NCI-H1694 (cell line): Measurements from ENCODE around the gene THBS1.

Experiments
- DNase-seq: peaks from one replicate; lab custom pipeline; 2025; lab: John Stamatoyannopoulos, UW

Gene THBS1

DNA sequence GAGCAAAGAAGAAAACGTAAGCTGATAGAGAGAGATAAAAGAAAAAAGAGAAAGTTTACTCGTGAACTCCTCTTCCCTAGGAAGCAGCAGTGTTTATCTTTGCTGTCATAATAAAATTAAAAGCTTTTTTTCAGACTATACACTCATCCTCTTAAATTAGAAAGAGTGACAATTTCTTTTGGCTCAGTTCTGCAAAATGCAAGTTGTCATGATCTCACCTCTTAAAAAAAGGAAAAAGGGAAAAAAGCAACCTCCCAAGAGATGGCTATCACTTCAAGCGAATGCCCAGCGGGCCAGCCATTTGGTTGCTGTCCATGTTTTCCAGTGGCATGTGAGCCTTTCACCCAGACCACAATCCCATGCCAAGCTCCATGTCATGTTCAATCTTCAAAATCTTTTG is 7.0 kb upstream of the THBS1 start:
- no peak for DNase-seq

DNA sequence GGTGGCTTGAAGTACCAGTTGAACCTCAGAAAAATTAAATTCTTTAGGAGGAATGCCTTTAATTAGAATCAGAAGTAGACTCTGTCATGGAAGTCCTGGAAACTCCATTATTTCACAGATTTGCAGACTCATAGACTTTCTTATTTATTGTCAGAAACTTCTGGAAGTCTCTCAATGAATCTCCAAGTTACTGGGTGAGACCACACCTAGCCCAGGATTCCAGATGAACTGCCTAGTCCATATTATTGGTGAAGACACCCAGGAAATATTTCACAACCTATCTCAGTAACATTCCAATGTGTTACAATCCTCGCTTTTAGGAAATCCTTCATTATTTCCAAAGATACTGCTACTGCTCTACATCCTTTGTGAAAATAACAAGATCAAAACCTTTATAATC is 6.5 kb upstream of the THBS1 start:
- DNase-seq = no peak

DNA sequence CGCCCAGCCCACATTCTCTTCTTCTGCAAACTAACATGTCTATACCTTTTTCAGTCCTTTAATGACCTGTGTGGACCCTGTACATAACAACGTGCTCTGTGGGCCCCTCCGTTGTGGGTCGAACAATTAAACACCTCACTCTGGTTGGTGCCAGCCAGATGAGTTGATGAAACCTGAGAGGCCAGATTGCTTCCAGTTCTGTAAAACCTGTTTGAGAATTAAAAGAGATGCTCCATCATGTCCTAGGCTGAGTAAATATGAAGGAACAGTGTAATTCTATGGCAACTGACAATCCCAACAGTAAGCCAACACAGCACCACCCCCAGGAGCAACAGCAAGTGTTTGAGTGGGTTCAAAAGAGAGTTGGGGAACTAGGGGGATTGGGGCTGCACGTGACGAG is 5.7 kb upstream of the THBS1 start:
- DNase-seq = no peak

DNA sequence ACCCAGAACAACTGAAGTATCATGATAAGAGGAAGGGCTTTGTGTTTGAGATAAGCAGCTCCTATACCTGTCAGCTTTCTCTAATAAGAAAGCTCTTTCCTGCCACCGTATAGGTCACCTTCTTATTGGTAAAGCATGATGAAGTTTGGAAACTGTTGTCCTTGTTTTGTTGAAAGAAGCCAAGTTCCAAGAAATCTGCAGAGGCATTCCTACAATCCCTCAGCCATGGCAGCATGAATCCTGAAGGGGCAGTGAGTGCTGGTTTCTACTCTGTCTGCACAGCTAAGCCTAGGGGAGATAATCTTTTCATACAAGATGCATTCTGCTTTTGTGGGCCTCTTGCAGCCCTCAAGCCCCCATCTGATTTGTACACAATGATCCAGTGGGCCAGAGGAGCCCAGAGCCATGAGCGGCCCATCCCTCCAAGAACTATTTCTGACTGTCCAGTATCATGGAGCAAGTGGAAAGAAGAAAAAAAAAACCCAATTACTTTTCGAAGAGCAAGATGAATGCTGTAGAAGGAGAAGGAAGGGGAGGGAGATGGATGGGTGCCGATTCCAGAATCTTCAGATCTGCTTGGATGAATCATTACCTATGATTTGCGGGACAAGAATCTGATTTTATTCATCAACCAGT is 1.9 kb upstream of the THBS1 start:
- no peak for DNase-seq

DNA sequence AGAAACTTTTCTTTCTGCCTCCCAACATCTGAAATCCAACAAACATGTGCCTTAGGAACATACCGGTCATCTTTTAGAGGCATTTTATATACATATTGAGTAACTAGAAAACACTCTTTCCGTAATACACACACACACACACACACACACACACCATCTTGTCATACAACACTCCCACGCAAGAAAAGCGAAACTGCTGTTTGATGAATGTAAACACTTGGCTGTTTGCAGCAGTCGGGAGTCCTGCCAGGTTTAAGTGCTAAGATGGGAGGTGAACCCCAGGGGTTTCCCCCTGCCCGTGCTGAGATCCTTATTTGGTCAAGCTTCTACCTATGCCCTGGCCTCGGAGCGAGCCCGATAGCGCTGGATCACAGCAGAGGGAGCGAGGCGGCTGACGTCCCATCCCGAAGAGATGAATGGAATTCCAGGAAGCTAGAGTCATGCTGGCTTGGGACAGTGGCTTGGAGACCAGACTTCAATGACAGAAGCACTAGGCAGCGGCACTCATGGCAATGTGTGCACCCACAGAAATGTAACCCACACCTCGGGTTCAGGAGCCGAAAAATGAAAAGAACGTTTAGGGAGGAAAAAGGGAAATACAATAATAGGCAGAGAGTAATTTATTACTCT is 1.3 kb upstream of the THBS1 start:
- no peak for DNase-seq

DNA sequence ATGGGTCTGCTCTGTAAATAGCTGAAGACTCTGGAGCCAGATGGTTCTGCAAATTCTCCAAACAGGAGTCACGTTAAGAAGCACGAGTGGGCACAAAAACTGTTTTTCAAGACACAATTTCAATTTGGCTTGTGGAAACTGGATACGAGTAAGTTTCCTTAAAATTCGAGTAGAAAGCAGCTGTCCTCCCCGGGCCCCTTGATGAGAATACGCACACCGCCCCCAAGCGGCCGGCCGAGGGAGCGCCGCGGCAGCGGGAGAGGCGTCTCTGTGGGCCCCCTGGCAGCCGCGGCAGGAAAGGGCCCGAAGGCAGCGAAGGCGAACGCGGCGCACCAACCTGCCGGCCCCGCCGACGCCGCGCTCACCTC is 778 bp upstream of the THBS1 start:
- DNase-seq = peak; percentile 62

DNA sequence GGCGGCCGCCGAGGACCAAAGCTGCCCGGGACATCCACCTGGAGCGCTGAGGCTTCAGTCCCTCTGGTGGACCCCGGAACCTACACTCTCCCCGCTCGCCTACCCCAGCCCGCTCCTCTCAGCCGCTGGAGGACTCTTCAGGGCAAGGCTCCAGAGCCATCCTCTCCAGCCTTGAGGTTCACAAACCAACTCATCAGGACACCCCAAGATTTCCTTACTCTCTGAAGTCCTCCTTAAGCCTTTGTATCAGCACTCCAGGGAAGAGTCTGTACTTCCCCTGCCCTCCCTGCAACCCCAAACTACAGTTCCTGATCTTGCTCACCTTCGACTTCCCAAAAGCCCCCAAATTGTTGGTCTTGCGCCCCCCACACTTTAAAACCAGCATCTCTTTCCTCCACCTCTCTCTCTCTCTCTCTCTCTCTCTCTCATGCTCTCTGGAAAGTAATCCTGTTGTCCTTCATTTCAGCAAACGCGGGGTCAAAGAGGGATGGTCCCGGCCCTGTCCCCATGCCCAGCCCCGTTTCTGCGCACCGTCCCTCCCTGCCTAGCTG is 438 bp downstream of the THBS1 start:
- DNase-seq = no peak

DNA sequence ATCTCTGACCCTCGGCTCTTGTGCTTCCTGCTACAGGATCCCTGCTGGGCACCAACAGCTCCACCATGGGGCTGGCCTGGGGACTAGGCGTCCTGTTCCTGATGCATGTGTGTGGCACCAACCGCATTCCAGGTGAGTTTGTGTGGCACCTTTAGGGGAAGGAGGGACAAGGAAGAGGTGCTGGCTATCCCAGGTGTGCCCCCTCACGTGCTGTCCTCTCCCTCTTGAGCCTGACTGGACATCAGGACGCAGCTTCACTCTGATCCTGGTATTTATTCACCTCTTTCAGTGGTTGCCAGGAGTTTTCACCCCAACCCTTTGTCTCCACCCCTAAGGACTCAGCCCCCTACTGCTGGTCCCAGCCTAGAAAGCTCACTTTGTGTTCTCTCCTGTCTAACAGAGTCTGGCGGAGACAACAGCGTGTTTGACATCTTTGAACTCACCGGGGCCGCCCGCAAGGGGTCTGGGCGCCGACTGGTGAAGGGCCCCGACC is 960 bp downstream of the THBS1 start:
- DNase-seq = no peak

DNA sequence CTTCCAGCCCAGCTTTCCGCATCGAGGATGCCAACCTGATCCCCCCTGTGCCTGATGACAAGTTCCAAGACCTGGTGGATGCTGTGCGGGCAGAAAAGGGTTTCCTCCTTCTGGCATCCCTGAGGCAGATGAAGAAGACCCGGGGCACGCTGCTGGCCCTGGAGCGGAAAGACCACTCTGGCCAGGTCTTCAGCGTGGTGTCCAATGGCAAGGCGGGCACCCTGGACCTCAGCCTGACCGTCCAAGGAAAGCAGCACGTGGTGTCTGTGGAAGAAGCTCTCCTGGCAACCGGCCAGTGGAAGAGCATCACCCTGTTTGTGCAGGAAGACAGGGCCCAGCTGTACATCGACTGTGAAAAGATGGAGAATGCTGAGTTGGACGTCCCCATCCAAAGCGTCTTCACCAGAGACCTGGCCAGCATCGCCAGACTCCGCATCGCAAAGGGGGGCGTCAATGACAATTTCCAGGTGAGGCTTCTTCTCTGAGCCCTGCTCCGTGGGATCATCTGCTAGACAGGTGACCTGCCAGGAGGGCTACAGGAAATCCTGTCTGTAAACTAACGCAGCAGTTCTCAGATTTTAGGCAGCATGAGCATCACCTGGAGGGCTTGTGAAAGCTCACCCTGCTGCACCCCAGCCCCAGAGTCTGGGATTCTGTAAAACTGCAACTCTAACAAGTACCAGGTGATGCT is 1.6 kb downstream of the THBS1 start:
- DNase-seq = no peak

DNA sequence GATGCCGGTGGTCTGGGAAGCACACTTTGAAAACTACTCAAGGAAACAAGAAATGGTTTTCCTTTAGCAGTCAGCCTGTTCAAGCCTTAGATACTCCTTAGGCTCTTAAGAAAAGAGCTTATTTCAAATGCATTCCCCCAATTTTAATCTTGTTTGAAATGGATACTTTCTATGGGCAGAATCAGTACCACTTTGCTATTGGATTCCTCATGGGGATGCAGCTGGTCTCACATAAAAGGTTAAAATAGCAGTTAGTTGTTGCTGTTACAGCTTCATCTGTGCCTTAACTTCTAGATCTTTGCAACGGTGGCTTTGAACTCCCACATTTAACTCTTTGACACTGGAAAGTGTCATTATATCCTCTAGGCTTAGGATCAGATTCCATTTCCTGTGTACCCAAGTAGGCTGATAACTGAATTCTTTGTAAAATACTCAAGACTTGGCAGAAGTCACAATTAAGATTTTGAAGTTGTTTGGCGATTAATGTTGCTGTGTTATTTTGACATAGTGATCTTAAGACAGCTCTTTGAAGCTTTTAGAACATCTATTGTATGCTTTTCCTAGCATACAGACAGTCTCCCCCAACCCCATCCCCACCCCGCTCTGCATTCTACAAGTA is 2.2 kb downstream of the THBS1 start:
- no peak for DNase-seq

DNA sequence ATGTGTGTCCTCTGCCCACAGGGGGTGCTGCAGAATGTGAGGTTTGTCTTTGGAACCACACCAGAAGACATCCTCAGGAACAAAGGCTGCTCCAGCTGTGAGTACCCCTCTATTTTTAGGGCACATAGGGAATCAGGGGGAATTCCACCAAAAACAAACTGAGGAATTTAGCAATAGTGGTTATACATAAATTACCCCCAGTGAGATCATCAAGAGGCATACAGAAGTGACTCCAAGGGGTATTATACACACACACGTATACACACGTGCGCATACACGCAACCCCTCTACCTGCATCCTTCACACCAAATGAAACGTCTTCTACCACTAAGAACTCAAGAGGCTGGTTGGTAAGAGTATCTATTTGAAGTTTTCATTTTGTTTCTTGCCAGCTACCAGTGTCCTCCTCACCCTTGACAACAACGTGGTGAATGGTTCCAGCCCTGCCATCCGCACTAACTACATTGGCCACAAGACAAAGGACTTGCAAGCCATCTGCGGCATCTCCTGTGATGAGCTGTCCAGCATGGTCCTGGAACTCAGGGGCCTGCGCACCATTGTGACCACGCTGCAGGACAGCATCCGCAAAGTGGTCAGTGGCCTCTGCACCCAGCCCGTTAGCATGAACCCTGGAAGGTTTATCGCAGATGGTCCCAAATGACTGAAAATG is 2.9 kb downstream of the THBS1 start:
- no peak for DNase-seq

DNA sequence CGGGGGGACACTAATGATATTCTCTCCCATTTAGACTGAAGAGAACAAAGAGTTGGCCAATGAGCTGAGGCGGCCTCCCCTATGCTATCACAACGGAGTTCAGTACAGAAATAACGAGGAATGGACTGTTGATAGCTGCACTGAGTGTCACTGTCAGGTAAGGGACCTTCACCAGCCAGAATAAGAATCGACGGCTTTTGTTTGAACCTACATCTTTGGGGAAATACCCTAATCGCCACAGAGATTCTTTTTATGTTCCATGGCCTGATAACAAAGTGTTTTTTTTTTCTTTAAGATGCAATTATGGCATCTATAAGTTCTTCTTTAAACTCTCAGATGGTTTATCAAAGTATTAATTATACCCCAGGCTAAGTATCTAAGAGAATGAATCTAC is 3.4 kb downstream of the THBS1 start:
- DNase-seq = no peak

DNA sequence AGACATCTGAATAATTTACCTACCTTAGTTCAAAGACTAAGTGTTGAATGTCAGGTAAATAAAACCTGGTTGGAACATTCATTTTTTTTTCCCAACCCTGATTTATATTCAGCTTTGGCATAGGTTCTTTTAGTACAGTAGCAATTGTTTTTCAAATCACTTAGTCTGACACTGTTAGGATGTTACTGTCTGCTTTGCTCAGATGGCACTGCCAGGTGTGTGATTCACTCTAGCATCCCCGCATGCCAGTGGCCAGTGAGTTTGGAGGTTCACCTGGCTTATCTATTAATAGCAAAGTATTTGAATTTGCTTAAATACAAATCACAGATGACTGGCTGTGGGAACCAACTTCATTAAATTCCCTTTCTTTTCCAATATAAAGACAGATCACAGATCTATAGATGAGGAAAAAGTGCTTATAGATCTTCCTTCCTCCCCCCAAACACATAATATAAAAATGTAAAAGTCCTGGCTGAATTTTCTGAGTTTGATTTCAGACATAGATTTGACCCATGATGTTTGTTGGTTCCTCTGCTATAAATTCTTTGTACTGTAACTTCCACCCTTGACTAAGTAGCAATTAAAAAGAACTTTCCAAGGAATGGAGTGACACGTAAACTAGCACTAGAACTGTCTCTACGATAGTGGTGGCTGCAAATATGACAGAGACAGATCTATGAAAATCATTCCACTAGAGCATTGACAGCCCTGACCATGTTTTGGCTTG is 3.9 kb downstream of the THBS1 start:
- no peak for DNase-seq

DNA sequence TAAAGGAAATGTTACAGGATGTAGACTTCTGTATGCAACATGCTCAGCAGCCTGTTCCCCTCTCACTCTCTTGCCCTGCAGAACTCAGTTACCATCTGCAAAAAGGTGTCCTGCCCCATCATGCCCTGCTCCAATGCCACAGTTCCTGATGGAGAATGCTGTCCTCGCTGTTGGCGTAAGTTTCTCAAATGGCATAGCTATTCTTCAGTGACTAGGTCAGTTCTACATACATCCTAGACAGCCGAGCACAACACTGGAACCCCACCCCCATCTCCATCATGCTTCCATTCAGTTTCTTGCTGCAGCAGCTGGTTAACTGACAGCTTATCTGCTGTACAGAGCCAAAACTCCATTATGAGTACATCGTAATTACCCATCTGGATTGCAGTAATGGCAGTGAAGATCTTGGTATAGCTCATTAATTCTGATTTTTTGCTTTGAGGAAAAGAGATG is 4.5 kb downstream of the THBS1 start:
- peak; percentile 44 for DNase-seq

DNA sequence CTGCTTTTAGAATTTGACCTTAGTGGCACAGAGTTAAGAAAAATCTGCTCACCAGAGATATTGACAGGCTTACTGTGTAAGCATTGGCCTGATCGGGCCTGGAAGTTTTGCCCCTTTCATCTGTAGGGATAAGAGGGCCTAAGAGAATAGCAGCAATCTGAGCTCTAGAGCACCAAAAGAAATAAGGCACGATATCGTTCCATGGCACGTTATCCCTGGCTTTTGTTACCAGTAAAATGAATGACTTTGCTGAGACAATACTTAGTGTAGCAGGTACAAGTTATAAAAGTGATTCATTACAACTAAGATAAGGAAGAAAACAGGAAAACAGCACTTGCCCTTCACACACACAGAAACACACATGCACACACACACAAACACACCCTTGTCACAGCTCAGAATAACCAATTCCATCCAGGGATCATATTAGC is 5.0 kb downstream of the THBS1 start:
- no peak for DNase-seq

DNA sequence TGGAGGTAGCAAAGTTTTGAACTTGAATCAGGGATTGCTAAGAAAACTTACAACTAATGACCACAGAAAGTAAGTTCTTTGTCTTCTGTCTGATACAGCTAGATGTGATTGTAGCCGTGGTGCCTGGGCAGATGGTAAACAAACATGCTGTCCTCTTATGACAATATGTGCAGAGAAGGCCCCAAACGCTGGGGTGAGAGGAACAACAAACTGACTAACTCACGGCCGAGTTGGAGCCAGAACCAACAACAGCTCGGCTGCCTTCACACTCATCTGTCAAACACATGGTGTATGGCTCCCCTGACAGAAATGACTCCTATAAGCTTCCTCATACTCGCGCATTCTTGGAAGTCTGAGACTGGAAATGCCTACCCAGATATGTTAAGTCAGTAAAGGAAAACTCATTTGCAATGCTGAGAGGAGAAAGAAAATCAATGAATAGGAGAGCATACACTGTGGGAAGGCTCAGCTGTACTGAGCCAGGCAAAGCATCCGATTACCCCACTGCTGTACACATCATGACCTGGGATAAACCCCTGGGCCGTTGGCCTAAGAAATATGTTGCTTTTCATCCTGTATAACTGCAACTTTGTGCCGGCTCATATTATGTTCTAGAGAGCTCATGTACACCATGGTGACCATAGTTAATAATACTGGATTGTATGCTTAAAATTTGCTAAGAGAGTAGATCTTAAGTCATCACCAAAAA is 5.7 kb downstream of the THBS1 start:
- no peak for DNase-seq

DNA sequence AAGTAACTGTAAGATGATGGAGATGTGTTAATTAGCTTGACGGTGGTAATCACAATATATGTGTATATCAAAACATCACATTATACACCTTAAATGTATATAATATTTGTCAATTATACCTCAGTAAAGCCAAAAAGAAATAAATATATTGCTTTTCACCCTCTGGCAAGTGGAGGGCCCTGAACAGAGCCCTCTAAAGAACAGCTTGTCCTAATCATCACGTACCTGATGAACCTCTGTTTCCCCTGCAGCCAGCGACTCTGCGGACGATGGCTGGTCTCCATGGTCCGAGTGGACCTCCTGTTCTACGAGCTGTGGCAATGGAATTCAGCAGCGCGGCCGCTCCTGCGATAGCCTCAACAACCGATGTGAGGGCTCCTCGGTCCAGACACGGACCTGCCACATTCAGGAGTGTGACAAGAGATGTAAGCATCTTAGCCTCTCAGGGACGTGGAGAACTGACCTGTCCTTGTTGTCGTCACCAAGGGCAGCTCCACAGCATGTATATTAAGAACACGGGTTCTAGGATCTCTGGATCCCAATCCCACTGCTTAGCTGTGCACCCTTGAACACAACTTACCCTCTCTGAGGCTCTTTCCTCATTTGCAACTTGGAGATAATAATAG is 6.3 kb downstream of the THBS1 start:
- DNase-seq = no peak

DNA sequence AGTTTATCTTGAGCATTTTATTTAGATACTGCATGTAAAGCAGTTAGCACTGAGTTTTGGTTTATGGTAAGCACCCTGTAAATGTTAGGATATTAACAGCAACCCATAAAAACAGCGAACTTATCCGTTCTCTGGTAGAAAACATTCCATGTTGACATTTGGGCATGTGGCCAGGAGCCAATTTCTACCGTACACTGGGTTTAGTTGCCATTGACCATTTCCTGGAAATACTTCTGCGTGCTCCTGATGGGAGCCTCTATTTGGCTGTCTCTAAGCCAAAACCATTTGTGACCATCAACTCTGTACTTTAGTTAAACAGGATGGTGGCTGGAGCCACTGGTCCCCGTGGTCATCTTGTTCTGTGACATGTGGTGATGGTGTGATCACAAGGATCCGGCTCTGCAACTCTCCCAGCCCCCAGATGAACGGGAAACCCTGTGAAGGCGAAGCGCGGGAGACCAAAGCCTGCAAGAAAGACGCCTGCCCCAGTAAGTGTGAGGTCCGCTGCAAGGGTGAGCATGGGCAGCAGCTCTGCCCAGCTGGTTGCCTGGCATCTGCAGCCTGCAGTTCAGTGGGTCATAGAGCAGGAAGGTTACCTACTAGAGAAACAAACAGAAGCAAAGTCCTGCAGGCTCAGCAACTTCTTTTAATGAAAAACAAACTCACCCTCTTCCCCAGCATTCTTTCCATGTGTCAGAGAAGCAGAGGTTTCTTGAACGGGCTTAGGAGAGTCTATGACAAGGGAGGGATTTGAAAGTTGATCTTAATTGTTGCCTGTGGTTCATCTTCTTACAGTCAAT is 7.1 kb downstream of the THBS1 start:
- DNase-seq = no peak

DNA sequence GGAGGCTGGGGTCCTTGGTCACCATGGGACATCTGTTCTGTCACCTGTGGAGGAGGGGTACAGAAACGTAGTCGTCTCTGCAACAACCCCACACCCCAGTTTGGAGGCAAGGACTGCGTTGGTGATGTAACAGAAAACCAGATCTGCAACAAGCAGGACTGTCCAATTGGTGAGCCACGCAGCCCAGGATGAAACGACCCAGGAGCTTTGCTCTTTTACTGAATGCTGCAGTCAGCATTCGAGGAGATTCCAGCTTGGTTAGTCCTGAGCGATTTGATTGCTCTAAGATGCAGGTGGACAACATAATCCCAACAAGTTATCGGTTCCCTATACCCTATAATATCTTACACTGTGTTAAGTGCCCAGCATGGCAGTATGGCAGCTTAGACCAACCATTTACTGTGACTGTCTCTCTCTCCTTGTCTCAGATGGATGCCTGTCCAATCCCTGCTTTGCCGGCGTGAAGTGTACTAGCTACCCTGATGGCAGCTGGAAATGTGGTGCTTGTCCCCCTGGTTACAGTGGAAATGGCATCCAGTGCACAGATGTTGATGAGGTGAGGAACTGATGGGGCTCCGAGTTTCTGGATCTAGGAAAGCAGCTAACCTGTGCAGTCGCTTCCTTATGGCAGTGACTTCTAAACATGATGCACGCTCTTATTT is 7.8 kb downstream of the THBS1 start:
- no peak for DNase-seq
